Measurements from ENCODE around the gene FIGNL1.
"Not testable (repeated sequence)": the region's sequence is repeated elsewhere in the genome, so short reads cannot be mapped to it uniquely, and the experiment has no call there.

The FIGNL1 gene

GRCh38 chr7:50466815-50467585 is 16.9 kb upstream of the FIGNL1 start:
- Mint-ChIP-seq H3K9me3 (no peaks in the 10 kb centered on the region), H3K27me3 (peaks cover 8 to 34% of the 10 kb centered on the region in 2 donors), H3K27ac (no peak overlapping the region), H3K36me3 (ENCODE audit: insufficient read depth) (peaks cover 8% of the 10 kb centered on the region), H3K4me3 (peak overlapping the region; percentile 43 to 69), H3K4me1 (ENCODE audit: low read depth in 2 of 2) (peaks cover 9 to 11% of the 10 kb centered on the region in 2 donors)
- ATAC-seq (replicated peaks) (no peak), DNase-seq (no peak)

GRCh38 chr7:50463035-50463434 is 12.9 kb upstream of the FIGNL1 start:
- H3K4me1 Mint-ChIP-seq (ENCODE audit: low read depth in 2 of 2): peaks cover 6 to 7% of the 10 kb centered on the region in 2 donors
- H3K27me3 Mint-ChIP-seq: peaks cover 8 to 24% of the 10 kb centered on the region in 2 donors
- no peak overlapping the region for H3K4me3 Mint-ChIP-seq
- peaks cover 7% of the 10 kb centered on the region for H3K36me3 Mint-ChIP-seq (ENCODE audit: insufficient read depth)
- H3K27ac Mint-ChIP-seq: no peak overlapping the region
- ATAC-seq (replicated peaks) (no peak), DNase-seq (no peak)
- H3K9me3 Mint-ChIP-seq: no peaks in the 10 kb centered on the region

- H3K4me3 Mint-ChIP-seq: no peak overlapping the region
- no peak for DNase-seq
- peaks cover under 1% of the 10 kb centered on the region for H3K36me3 Mint-ChIP-seq (ENCODE audit: insufficient read depth)
- H3K27me3 Mint-ChIP-seq: peaks cover 8 to 23% of the 10 kb centered on the region in 2 donors
- H3K9me3 Mint-ChIP-seq: no peaks in the 10 kb centered on the region
- no peak overlapping the region for H3K27ac Mint-ChIP-seq
- ATAC-seq (replicated peaks): no peak
- peaks cover under 1% of the 10 kb centered on the region in 2 donors for H3K4me1 Mint-ChIP-seq (ENCODE audit: low read depth in 2 of 2)
These were observed 12.2 kb upstream of the FIGNL1 start for GRCh38 chr7:50462361-50462760.

GRCh38 chr7:50461695-50462094 is 11.5 kb upstream of the FIGNL1 start:
- Mint-ChIP-seq H3K4me1 (ENCODE audit: low read depth in 2 of 2) (no peaks in the 10 kb centered on the region), H3K9me3 (no peaks in the 10 kb centered on the region), H3K27me3 (peaks cover 8 to 26% of the 10 kb centered on the region in 2 donors), H3K27ac (no peak overlapping the region), H3K4me3 (no peak overlapping the region), H3K36me3 (ENCODE audit: insufficient read depth) (no peaks in the 10 kb centered on the region)
- ATAC-seq (replicated peaks) (no peak), DNase-seq (no peak)

- not testable (repeated sequence) for DNase-seq; H3K4me1 Mint-ChIP-seq (ENCODE audit: low read depth in 2 of 2); H3K9me3 Mint-ChIP-seq; ATAC-seq (replicated peaks); H3K36me3 Mint-ChIP-seq (ENCODE audit: insufficient read depth); H3K4me3 Mint-ChIP-seq; H3K27ac Mint-ChIP-seq
- H3K27me3 Mint-ChIP-seq: peaks cover 13 to 42% of the 10 kb centered on the region in 2 donors
These were observed 9.0 kb upstream of the FIGNL1 start for GRCh38 chr7:50459183-50459582.

- not testable (repeated sequence) for DNase-seq; H3K36me3 Mint-ChIP-seq (ENCODE audit: insufficient read depth); H3K4me3 Mint-ChIP-seq; H3K27ac Mint-ChIP-seq; ATAC-seq (replicated peaks); H3K9me3 Mint-ChIP-seq; H3K4me1 Mint-ChIP-seq (ENCODE audit: low read depth in 2 of 2)
- H3K27me3 Mint-ChIP-seq: peaks cover 15 to 45% of the 10 kb centered on the region in 2 donors
These were observed 8.5 kb upstream of the FIGNL1 start for GRCh38 chr7:50458651-50459050.

GRCh38 chr7:50456371-50457123 is 6.4 kb upstream of the FIGNL1 start:
- no peak for DNase-seq
- Mint-ChIP-seq H3K36me3 (ENCODE audit: insufficient read depth) (no peaks in the 10 kb centered on the region), H3K4me1 (ENCODE audit: low read depth in 2 of 2) (no peaks in the 10 kb centered on the region), H3K27ac (no peak overlapping the region), H3K27me3 (peaks cover 20 to 41% of the 10 kb centered on the region in 2 donors), H3K9me3 (no peaks in the 10 kb centered on the region), H3K4me3 (no peak overlapping the region)
- ATAC-seq (replicated peaks): no peak

GRCh38 chr7:50455658-50456057 is 5.5 kb upstream of the FIGNL1 start:
- no peak for ATAC-seq (replicated peaks)
- Mint-ChIP-seq H3K36me3 (ENCODE audit: insufficient read depth) (peaks cover 3% of the 10 kb centered on the region), H3K27ac (no peak overlapping the region), H3K4me3 (no peak overlapping the region), H3K9me3 (no peaks in the 10 kb centered on the region), H3K27me3 (peaks cover 20 to 41% of the 10 kb centered on the region in 2 donors), H3K4me1 (ENCODE audit: low read depth in 2 of 2) (peaks cover 4 to 7% of the 10 kb centered on the region in 2 donors)
- DNase-seq: no peak

GRCh38 chr7:50454968-50455367 is 4.8 kb upstream of the FIGNL1 start:
- no peak overlapping the region for H3K27ac Mint-ChIP-seq
- DNase-seq (no peak), ATAC-seq (replicated peaks) (no peak)
- peaks cover 6% of the 10 kb centered on the region for H3K36me3 Mint-ChIP-seq (ENCODE audit: insufficient read depth)
- H3K4me1 Mint-ChIP-seq (ENCODE audit: low read depth in 2 of 2): peaks cover 10 to 13% of the 10 kb centered on the region in 2 donors
- H3K4me3 Mint-ChIP-seq: no peak overlapping the region
- H3K27me3 Mint-ChIP-seq: peaks cover 20 to 41% of the 10 kb centered on the region in 2 donors
- no peaks in the 10 kb centered on the region for H3K9me3 Mint-ChIP-seq

- peak; percentile 18 for ATAC-seq (replicated peaks)
- peaks cover 19% of the 10 kb centered on the region in 2 donors for H3K4me1 Mint-ChIP-seq (ENCODE audit: low read depth in 2 of 2)
- H3K27me3 Mint-ChIP-seq: peaks cover 11 to 21% of the 10 kb centered on the region in 2 donors
- H3K9me3 Mint-ChIP-seq: no peaks in the 10 kb centered on the region
- DNase-seq: peak in 1 of 3 experiments; percentile 15
- H3K27ac Mint-ChIP-seq: peak overlapping the region; percentile 91 to 97
- peaks cover 17% of the 10 kb centered on the region for H3K36me3 Mint-ChIP-seq (ENCODE audit: insufficient read depth)
- H3K4me3 Mint-ChIP-seq: peak overlapping the region; percentile 89 to 92
These were observed 461 bp upstream of the FIGNL1 start for GRCh38 chr7:50450590-50451032.

- DNase-seq (no peak), ATAC-seq (replicated peaks) (no peak)
- Mint-ChIP-seq H3K36me3 (ENCODE audit: insufficient read depth) (peaks cover 19% of the 10 kb centered on the region), H3K27me3 (peaks cover 6 to 9% of the 10 kb centered on the region in 2 donors), H3K4me3 (peak overlapping the region; percentile 89 to 92), H3K9me3 (no peaks in the 10 kb centered on the region), H3K27ac (peak overlapping the region; percentile 91 to 97), H3K4me1 (ENCODE audit: low read depth in 2 of 2) (peaks cover 19% of the 10 kb centered on the region in 2 donors)
These were observed 659 bp downstream of the FIGNL1 start for GRCh38 chr7:50449501-50449880.

- no peak for DNase-seq
- Mint-ChIP-seq H3K4me3 (peak overlapping the region in 1 of 2 donors; percentile 92), H3K27ac (peak overlapping the region in 1 of 2 donors; percentile 44), H3K9me3 (no peaks in the 10 kb centered on the region), H3K36me3 (ENCODE audit: insufficient read depth) (peaks cover 26% of the 10 kb centered on the region), H3K4me1 (ENCODE audit: low read depth in 2 of 2) (peaks cover 19% of the 10 kb centered on the region in 2 donors), H3K27me3 (peaks cover 6 to 7% of the 10 kb centered on the region in 2 donors)
- no peak for ATAC-seq (replicated peaks)
These were observed 1.3 kb downstream of the FIGNL1 start for GRCh38 chr7:50448823-50449222.

GRCh38 chr7:50446542-50446960 is 3.6 kb downstream of the FIGNL1 start:
- H3K4me3 Mint-ChIP-seq: no peak overlapping the region
- no peaks in the 10 kb centered on the region for H3K9me3 Mint-ChIP-seq
- DNase-seq (no peak), ATAC-seq (replicated peaks) (no peak)
- H3K4me1 Mint-ChIP-seq (ENCODE audit: low read depth in 2 of 2): peaks cover 19% of the 10 kb centered on the region in 2 donors
- H3K27me3 Mint-ChIP-seq: no peaks in the 10 kb centered on the region
- H3K27ac Mint-ChIP-seq: no peak overlapping the region
- H3K36me3 Mint-ChIP-seq (ENCODE audit: insufficient read depth): peaks cover 33% of the 10 kb centered on the region

All from effector memory CD8-positive, alpha-beta T cell (primary cell).